Right lung (tissue), 5 donors: ENCODE results near the gene EFCAB13. TPM values are rescaled to one million over a fixed set of nuclear protein-coding genes. Genes with fewer than 3 reads are reported as not detected.
"Not testable (repeated sequence)": the region's sequence is repeated elsewhere in the genome, so short reads cannot be mapped to it uniquely, and the experiment has no call there.

Experiments used
- DNase-seq, 2 donors: peaks; one replicate each; pipeline ENCODE4 v3.0.0-alpha.2; 2013
- polyA plus RNA-seq, 5 donors: library from polyadenylated mRNA; unstranded; fragments of 120-200 nt; gene quantifications; one replicate each; pipeline versions ENCODE4 v1.2.1 to v1.2.3, GENCODE V29; 2013; ENCODE audit warnings: inconsistent platforms in 1 of 5, low replicate concordance in 1 of 5; ENCODE audit not compliant: insufficient read length in 5 of 5, insufficient read depth in 1 of 5

The EFCAB13 gene
- polyA plus RNA-seq, 5 donors, result 8.6 to 12.7 (median 10.2) TPM

- DNase-seq, result no peak
Observed at GRCh38 chr17:47330548-47330947, 6.8 kb downstream of the EFCAB13 start.

GRCh38 chr17:47332287-47332686, 8.5 kb downstream of the EFCAB13 start:
- no peak for DNase-seq

- no peak for DNase-seq
Observed at GRCh38 chr17:47335101-47335936, 11.6 kb downstream of the EFCAB13 start.

GRCh38 chr17:47338026-47338425, 14.3 kb downstream of the EFCAB13 start:
- DNase-seq, result no peak

- no peak for DNase-seq
Observed at GRCh38 chr17:47352848-47353247, 29.1 kb downstream of the EFCAB13 start.

- DNase-seq, result no peak
Observed at GRCh38 chr17:47358652-47359051, 34.9 kb downstream of the EFCAB13 start.

GRCh38 chr17:47363171-47363570, 39.4 kb downstream of the EFCAB13 start:
- DNase-seq, result no peak

- no peak for DNase-seq
Observed at GRCh38 chr17:47367257-47367656, 43.5 kb downstream of the EFCAB13 start.

GRCh38 chr17:47368262-47368661, 44.5 kb downstream of the EFCAB13 start:
- no peak for DNase-seq

GRCh38 chr17:47370899-47371298, 47.1 kb downstream of the EFCAB13 start:
- DNase-seq, result not testable (repeated sequence)

GRCh38 chr17:47373002-47373401, 49.2 kb downstream of the EFCAB13 start:
- no peak for DNase-seq

GRCh38 chr17:47376247-47376646, 52.5 kb downstream of the EFCAB13 start:
- no peak for DNase-seq

- no peak for DNase-seq
Observed at GRCh38 chr17:47388825-47389224, 65.1 kb downstream of the EFCAB13 start.

GRCh38 chr17:47397532-47398128, 73.9 kb downstream of the EFCAB13 start:
- not testable (repeated sequence) for DNase-seq

GRCh38 chr17:47400333-47400732, 76.6 kb downstream of the EFCAB13 start:
- no peak for DNase-seq

GRCh38 chr17:47401100-47401499, 77.3 kb downstream of the EFCAB13 start:
- no peak for DNase-seq

- no peak for DNase-seq
Observed at GRCh38 chr17:47404006-47404405, 80.3 kb downstream of the EFCAB13 start.

- no peak for DNase-seq
Observed at GRCh38 chr17:47404875-47405274, 81.1 kb downstream of the EFCAB13 start.

GRCh38 chr17:47413872-47414271, 90.1 kb downstream of the EFCAB13 start:
- DNase-seq, result no peak

GRCh38 chr17:47414612-47415011, 90.9 kb downstream of the EFCAB13 start:
- no peak for DNase-seq

GRCh38 chr17:47423406-47424295, 99.9 kb downstream of the EFCAB13 start:
- DNase-seq, result peak in 1 of 2 donors; percentile 10

GRCh38 chr17:47425233-47425632, 101.5 kb downstream of the EFCAB13 start:
- DNase-seq, result not testable (repeated sequence)
